K562 (cell line): ENCODE results near the gene PTPN7. TPM values are rescaled to one million over a fixed set of nuclear protein-coding genes. Genes with fewer than 3 reads are reported as not detected.
A peak's percentile ranks its signal among the peaks of the same experiment; 100 is the strongest.

Experiments
- ATAC-seq: fragments of 200-7000 bp; cut with Tn5 transposase; 3 replicates; pipeline ENCODE4 v1.9.1; 2020; ENCODE audit warnings: moderate library complexity
- BruUV-seq: library from RNA; stranded (reverse); fragments of 400-500 nt; replicated peaks from 2 replicates; lab custom pipeline; 2021; lab: Mats Ljungman, UMichigan
- CTCF ChIA-PET: fragments of 300-600 bp; formaldehyde crosslinking; extraction: SDS; loops from one replicate; lab custom pipeline; 2021; ENCODE audit warnings: low intra/inter-chr PET ratio; lab: Yijun Ruan, JAX
- POLR2A ChIA-PET: fragments of 300-600, 350-650 bp; sonication (Branson Sonifier 250); formaldehyde crosslinking; extraction: SDS; loops from one replicate; lab custom pipeline; 2021; ENCODE audit warnings: antibody characterized with exemption, inconsistent platforms; lab: Yijun Ruan, JAX
- DNase-seq, 4 experiments: peaks; one replicate each; pipeline versions ENCODE4 v3.0.0 to v3.0.0-alpha.2; 2011 to 2018; ENCODE audit warnings: low spot score in 3 of 4, mixed read lengths in 3 of 4; ENCODE audit errors: extremely low read depth in 1 of 4
- FAIRE-seq: peaks from 2 replicates; lab custom pipeline; 2011; peaks lifted over from hg19 to GRCh38; lab: Jason Lieb, UNC
- H2AFZ ChIP-seq: 2 replicates; pipeline ENCODE4 v1.6.0; 2011; ENCODE audit warnings: low read depth, low read length, control low read depth, inconsistent platforms
- H3K27ac ChIP-seq: fragments of 200-600 bp; 3 replicates; pipeline ENCODE4 v1.8.0; 2011; ENCODE audit warnings: low read depth, mild to moderate bottlenecking, control low read depth, inconsistent platforms, low read length, moderate library complexity, mixed read lengths; ENCODE audit errors: extremely low read depth
- H3K27me3 ChIP-seq, 2 experiments: fragments of 300-600 bp in 1 of 2; 2 replicates in 1 of 2; 3 replicates in 1 of 2; pipeline versions ENCODE4 v1.6.0 to v1.8.0; 2011; ENCODE audit warnings: inconsistent platforms in 2 of 2, low read length in 2 of 2, mild to moderate bottlenecking in 1 of 2, mixed read lengths in 1 of 2, moderate library complexity in 1 of 2; ENCODE audit not compliant: control insufficient read depth in 2 of 2, insufficient read depth in 2 of 2
- H3K36me3 ChIP-seq: fragments of 300-600 bp; 3 replicates; pipeline ENCODE4 v1.8.0; 2011; ENCODE audit warnings: mild to moderate bottlenecking, low read length, inconsistent platforms; ENCODE audit not compliant: control insufficient read depth, insufficient read depth
- H3K4me1 ChIP-seq, 2 experiments: fragments of 200-600 bp in 1 of 2; replicated peaks in 1 of 2; 2 replicates in 1 of 2; 3 replicates in 1 of 2; pipeline versions ENCODE4 v1.5.1 to v1.8.0; 2011; ENCODE audit warnings: inconsistent platforms in 2 of 2, low read length in 2 of 2, mild to moderate bottlenecking in 1 of 2, mixed read lengths in 1 of 2, moderate library complexity in 1 of 2; ENCODE audit not compliant: control insufficient read depth in 2 of 2, insufficient read depth in 2 of 2
- H3K4me2 ChIP-seq: 2 replicates; pipeline ENCODE4 v1.6.1; 2011; ENCODE audit warnings: low read length, control low read depth, inconsistent platforms, mixed read lengths; ENCODE audit not compliant: insufficient read depth
- H3K4me3 ChIP-seq: fragments of 200-600 bp; sonication (generic), shearing (Covaris generic); 2 replicates; pipeline ENCODE4 v1.5.1; 2016; ENCODE audit warnings: control low read depth, inconsistent platforms
- H3K79me2 ChIP-seq: fragments of 200-600 bp; 3 replicates; pipeline ENCODE4 v1.8.0; 2011; ENCODE audit warnings: low read length, inconsistent platforms; ENCODE audit not compliant: control insufficient read depth, insufficient read depth
- H3K9ac ChIP-seq, 2 experiments: 2 replicates each; pipeline versions ENCODE4 v1.6.0 to v1.6.1; 2011; ENCODE audit warnings: low read depth in 2 of 2, low read length in 2 of 2, control low read depth in 1 of 2, inconsistent platforms in 1 of 2, mild to moderate bottlenecking in 1 of 2, mixed read lengths in 1 of 2; ENCODE audit not compliant: insufficient read depth in 1 of 2
- H3K9me1 ChIP-seq: one replicate; pipeline ENCODE4 v1.6.0; 2011; ENCODE audit warnings: inconsistent platforms, mild to moderate bottlenecking, low read length, moderate library complexity; ENCODE audit not compliant: control insufficient read depth, insufficient read depth
- H3K9me3 ChIP-seq: replicated peaks from 2 replicates; pipeline ENCODE4 v1.5.1; 2011; ENCODE audit warnings: low read depth, low read length, inconsistent platforms; ENCODE audit not compliant: control insufficient read depth, insufficient read depth
- H4K20me1 ChIP-seq: replicated peaks from 2 replicates; pipeline ENCODE4 v1.6.1; 2011; ENCODE audit warnings: low read length, inconsistent platforms, mixed read lengths; ENCODE audit not compliant: control insufficient read depth, insufficient read depth
- ARID2 ChIP-seq: fragments of 450-650 bp; IDR thresholded peaks from 2 replicates; pipeline ENCODE4 v1.6.1; 2017; ENCODE audit warnings: antibody characterized with exemption, mild to moderate bottlenecking
- CREB1 ChIP-seq, 2 experiments: sonication (generic) in 1 of 2; formaldehyde crosslinking in 1 of 2; IDR thresholded peaks; 2 replicates each; pipeline versions ENCODE4 v1.6.1 to v1.8.0; 2012 to 2022; ENCODE audit warnings: inconsistent platforms in 1 of 2, mild to moderate bottlenecking in 1 of 2, missing genetic modification reagents in 1 of 2, moderate library complexity in 1 of 2
- L3MBTL2 ChIP-seq: fragments of 450-650 bp; IDR thresholded peaks from 2 replicates; pipeline ENCODE4 v1.6.1; 2016; ENCODE audit warnings: mild to moderate bottlenecking, moderate library complexity
- WGBS: fragments of 100-300 bp; shearing (Covaris generic); methylation state at CpG from one replicate; pipeline ENCODE4 v1.1.6; 2016; ENCODE audit warnings: low coverage, mixed read lengths; ENCODE audit not compliant: insufficient coverage; ENCODE audit errors: missing lambda C conversion rate; 5-methylcytosine and 5-hydroxymethylcytosine counted together
- in situ Hi-C: fragments of 300-500 bp; cut with MboI; formaldehyde crosslinking; loops from 4 replicates; pipeline ENCODE4 v1.15.0; 2018; ENCODE audit warnings: inconsistent platforms, mixed read lengths
- intact Hi-C: fragments of 100-400 bp; cut with micrococcal nuclease; formaldehyde crosslinking; loops from 2 replicates; pipeline ENCODE4 v1.14.2; 2022
- polyA plus RNA-seq, 8 experiments: library from polyadenylated mRNA; depleted of rRNA in 4 of 8; stranded (reverse) in 5 of 8; unstranded in 3 of 8; fragments of >200 nt; fragmentation: Nextera tagmentation in 2 of 8; fragmentation: Illumina TruSeq in 1 of 8; extraction: Ambion mirVana in 2 of 8; extraction: Trizol in 1 of 8; gene quantifications; 2 replicates each; pipeline versions ENCODE4 v1.2.1 to v1.2.3, GENCODE V29; 2011 to 2014; ENCODE audit warnings: inconsistent platforms in 1 of 8, missing spikeins in 1 of 8
- total RNA-seq, 7 experiments: library from RNA; depleted of rRNA in 6 of 7; stranded (reverse); fragments of >200 nt in 6 of 7; fragmentation: Illumina TruSeq in 2 of 7; extraction: Trizol in 2 of 7; gene quantifications; 2 replicates each; pipeline versions ENCODE4 v1.2.1 to v1.2.3, GENCODE V29; 2011 to 2021; ENCODE audit warnings: low replicate concordance in 1 of 7
- TF ChIP-seq, protein P1 (sequence below), 2 experiments: fragments of 200-800 bp in 1 of 2; sonication (Bioruptor generic) in 1 of 2; sonication (generic) in 1 of 2; formaldehyde crosslinking in 1 of 2; IDR thresholded peaks in 1 of 2; conservative IDR thresholded peaks in 1 of 2; 2 replicates each; pipeline versions ENCODE4 v1.5.0 to v1.6.1; 2016 to 2020; ENCODE audit warnings: missing compliant biosample characterization in 1 of 2, missing genetic modification characterization in 1 of 2, missing genetic modification reagents in 1 of 2
- TF ChIP-seq, protein P2 (sequence below): sonication (generic); formaldehyde crosslinking; IDR thresholded peaks from 2 replicates; pipeline ENCODE4 v1.8.0; 2022; ENCODE audit warnings: mild to moderate bottlenecking, missing genetic modification reagents
- TF ChIP-seq, protein P3 (sequence below): fragments of 450-650 bp; IDR thresholded peaks from 2 replicates; pipeline ENCODE4 v1.6.1; 2016; ENCODE audit warnings: antibody characterized with exemption
- TF ChIP-seq, protein P4 (sequence below): sonication (generic); formaldehyde crosslinking; IDR thresholded peaks from 2 replicates; pipeline ENCODE4 v1.8.1; 2023; ENCODE audit warnings: mild to moderate bottlenecking, missing genetic modification reagents

Gene PTPN7
- total and polyA plus RNA-seq, 9 of the 15 experiments (the other 6 are each of a cell fraction or from before 2014, with no cell fraction given), result 18.7 to 144 (median 120) TPM

DNA sequence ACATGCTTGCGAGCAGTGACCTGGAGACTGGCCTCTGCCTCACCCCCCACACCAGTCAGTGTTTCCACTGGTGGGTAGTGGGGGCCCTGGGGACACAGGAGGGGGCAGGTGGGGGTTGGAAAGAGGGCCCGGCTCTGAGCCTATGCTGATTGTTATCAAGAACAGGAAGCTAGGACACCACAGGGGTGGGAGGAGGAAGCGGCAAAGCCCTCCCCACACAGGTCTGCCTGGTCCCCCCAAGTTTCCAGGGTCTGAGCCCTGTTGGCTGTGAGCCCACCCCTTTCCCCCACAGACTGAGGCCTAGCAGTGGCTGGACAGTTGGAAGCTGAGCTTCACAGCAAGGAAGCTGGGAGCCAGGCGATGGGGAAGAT is 1.6 kb upstream of the PTPN7 start (continued):
- TF ChIP-seq, protein P1, sequence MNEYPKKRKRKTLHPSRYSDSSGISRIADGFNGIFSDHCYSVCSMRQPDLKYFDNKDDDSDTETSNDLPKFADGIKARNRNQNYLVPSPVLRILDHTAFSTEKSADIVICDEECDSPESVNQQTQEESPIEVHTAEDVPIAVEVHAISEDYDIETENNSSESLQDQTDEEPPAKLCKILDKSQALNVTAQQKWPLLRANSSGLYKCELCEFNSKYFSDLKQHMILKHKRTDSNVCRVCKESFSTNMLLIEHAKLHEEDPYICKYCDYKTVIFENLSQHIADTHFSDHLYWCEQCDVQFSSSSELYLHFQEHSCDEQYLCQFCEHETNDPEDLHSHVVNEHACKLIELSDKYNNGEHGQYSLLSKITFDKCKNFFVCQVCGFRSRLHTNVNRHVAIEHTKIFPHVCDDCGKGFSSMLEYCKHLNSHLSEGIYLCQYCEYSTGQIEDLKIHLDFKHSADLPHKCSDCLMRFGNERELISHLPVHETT (CRISPR knock-in tag; conservative IDR thresholded peaks at IDR 0.05 in 1 of 2, IDR thresholded peaks at IDR 0.05 in 1 of 2), result 0 out of 4 replicates have a peak, but pooled peaks of 1 of the 2 experiments have one; percentile 47

DNA sequence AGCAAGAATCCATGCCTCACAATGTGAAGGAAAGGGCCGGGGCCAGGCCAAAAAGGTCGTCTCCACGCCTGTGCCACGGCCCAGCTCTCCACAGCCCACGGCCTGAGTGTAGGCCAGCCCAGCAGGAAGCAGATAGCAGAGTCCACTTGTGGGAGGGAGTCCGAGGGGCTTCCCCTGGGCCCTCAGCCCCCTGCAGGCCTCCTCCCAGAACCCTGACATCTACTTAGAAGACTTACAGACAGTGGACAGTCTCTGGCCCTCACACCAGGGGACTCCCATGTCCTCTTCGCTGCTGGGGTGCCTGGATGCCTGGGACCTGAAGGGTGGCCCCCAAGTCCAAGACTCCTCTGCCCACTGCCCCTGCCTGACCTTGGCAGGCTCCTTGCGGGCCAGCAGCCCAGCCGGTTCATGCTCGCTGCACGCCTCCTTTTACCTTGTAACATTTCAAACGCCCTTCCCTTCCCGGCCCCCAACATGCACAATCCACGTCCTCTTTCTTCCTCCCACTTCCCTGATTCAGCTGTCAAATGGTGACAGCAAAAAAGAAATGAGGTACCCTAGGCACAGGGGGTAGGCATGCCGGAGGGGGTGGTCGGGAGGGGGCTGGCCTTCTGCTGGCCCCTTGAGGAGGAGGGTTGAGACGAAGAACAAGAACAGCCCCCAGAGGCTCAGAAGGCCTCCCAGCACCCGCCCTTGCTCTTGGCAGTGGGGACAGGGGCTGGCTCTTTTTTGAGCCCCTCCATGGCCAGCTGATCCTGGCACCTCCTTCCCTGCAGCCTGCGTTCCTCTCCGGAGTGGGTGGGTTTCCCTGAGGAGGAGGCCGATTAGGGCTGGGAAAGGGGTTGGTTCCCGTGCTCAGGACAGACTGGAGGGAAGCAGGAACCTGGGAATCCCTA is 997 bp upstream of the PTPN7 start:
- in situ Hi-C loops (no loop called here), intact Hi-C loops (no loop called here)
- no TSS peak for BruUV-seq
- Histone ChIP-seq H3K9me1 (no peaks in the 10 kb centered on the region), H3K4me1 (peaks cover 84 to 89% of the 10 kb centered on the region in 2 experiments), H3K4me2 (peak overlapping the region; percentile 90), H3K27ac (peak overlapping the region; percentile 99), H2AFZ (peak overlapping the region; percentile 54), H3K36me3 (peaks cover 25% of the 10 kb centered on the region; the same call in 2 of the 3 replicates), H4K20me1 (no peaks in the 10 kb centered on the region), H3K79me2 (peaks cover 98% of the 10 kb centered on the region), H3K4me3 (peak overlapping the region; percentile 57), H3K9ac (peak overlapping the region; percentile 89 to 91), H3K9me3 (no peaks in the 10 kb centered on the region), H3K27me3 (no peaks in the 10 kb centered on the region)
- WGBS, result 8% methylated on average over 21 of the region's 22 CpGs
- FAIRE-seq (peak; percentile 37), ATAC-seq (peak; percentile 13), DNase-seq (peak; percentile 42 to 65 (median 57))
- POLR2A ChIA-PET, result interaction anchor here (0.6 to 3.2 kb wide), 8 partner anchors 7 to 218 kb away, joined by 3 to 21 read pairs (median 3); no protein-coding TSS in a partner anchor
- CTCF ChIA-PET, result no interaction called here
- TF ChIP-seq, protein P2, sequence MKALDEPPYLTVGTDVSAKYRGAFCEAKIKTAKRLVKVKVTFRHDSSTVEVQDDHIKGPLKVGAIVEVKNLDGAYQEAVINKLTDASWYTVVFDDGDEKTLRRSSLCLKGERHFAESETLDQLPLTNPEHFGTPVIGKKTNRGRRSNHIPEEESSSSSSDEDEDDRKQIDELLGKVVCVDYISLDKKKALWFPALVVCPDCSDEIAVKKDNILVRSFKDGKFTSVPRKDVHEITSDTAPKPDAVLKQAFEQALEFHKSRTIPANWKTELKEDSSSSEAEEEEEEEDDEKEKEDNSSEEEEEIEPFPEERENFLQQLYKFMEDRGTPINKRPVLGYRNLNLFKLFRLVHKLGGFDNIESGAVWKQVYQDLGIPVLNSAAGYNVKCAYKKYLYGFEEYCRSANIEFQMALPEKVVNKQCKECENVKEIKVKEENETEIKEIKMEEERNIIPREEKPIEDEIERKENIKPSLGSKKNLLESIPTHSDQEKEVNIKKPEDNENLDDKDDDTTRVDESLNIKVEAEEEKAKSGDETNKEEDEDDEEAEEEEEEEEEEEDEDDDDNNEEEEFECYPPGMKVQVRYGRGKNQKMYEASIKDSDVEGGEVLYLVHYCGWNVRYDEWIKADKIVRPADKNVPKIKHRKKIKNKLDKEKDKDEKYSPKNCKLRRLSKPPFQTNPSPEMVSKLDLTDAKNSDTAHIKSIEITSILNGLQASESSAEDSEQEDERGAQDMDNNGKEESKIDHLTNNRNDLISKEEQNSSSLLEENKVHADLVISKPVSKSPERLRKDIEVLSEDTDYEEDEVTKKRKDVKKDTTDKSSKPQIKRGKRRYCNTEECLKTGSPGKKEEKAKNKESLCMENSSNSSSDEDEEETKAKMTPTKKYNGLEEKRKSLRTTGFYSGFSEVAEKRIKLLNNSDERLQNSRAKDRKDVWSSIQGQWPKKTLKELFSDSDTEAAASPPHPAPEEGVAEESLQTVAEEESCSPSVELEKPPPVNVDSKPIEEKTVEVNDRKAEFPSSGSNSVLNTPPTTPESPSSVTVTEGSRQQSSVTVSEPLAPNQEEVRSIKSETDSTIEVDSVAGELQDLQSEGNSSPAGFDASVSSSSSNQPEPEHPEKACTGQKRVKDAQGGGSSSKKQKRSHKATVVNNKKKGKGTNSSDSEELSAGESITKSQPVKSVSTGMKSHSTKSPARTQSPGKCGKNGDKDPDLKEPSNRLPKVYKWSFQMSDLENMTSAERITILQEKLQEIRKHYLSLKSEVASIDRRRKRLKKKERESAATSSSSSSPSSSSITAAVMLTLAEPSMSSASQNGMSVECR (CRISPR knock-in tag), result peak; percentile 55; the same call in 1 of the 2 replicates
- TF ChIP-seq ARID2, result no peak
- no peak for TF ChIP-seq CREB1 (IDR thresholded peaks at IDR 0.05)
- 0 out of 2 replicates have a peak, but pooled peaks have one; percentile 13 for TF ChIP-seq CREB1 (CRISPR knock-in tag; IDR thresholded peaks at IDR 0.05)
- peak; percentile 36; the same call in 1 of the 2 replicates for TF ChIP-seq L3MBTL2
- TF ChIP-seq, protein P3, sequence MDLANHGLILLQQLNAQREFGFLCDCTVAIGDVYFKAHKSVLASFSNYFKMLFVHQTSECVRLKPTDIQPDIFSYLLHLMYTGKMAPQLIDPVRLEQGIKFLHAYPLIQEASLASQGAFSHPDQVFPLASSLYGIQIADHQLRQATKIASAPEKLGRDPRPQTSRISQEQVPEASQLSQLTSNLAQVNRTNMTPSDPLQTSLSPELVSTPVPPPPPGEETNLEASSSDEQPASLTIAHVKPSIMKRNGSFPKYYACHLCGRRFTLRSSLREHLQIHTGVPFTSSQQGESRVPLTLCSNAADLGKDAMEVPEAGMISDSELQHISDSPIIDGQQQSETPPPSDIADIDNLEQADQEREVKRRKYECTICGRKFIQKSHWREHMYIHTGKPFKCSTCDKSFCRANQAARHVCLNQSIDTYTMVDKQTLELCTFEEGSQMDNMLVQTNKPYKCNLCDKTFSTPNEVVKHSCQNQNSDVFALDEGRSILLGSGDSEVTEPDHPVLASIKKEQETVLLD, result peak; percentile 46; the same call in 1 of the 2 replicates
- TF ChIP-seq, protein P4, sequence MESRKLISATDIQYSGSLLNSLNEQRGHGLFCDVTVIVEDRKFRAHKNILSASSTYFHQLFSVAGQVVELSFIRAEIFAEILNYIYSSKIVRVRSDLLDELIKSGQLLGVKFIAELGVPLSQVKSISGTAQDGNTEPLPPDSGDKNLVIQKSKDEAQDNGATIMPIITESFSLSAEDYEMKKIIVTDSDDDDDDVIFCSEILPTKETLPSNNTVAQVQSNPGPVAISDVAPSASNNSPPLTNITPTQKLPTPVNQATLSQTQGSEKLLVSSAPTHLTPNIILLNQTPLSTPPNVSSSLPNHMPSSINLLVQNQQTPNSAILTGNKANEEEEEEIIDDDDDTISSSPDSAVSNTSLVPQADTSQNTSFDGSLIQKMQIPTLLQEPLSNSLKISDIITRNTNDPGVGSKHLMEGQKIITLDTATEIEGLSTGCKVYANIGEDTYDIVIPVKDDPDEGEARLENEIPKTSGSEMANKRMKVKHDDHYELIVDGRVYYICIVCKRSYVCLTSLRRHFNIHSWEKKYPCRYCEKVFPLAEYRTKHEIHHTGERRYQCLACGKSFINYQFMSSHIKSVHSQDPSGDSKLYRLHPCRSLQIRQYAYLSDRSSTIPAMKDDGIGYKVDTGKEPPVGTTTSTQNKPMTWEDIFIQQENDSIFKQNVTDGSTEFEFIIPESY (CRISPR knock-in tag), result no peak
